Left colon (tissue), 2 donors: ENCODE measurements around the gene NUP210. TPM values are rescaled to one million over a fixed set of nuclear protein-coding genes. Genes with fewer than 3 reads are reported as not detected.
A peak's percentile ranks its signal among the peaks of the same experiment; 100 is the strongest.

ENCODE experiments used
- ATAC-seq: fragments of 200-7000 bp; cut with Tn5 transposase; one replicate; pipeline ENCODE4 v1.9.1; 2020; ENCODE audit warnings: mild to moderate bottlenecking, moderate library complexity
- DNase-seq, 2 donors: peaks; one replicate each; pipeline ENCODE4 v3.0.0-alpha.2; 2020
- intact Hi-C, 2 donors: fragments of 100-400 bp; cut with DNase I in 1 of 2; cut with micrococcal nuclease in 1 of 2; formaldehyde crosslinking; loops; one replicate each; pipeline versions ENCODE4 v1.11.2 to v1.14.0; 2022; cut with DNase I, micrococcal nuclease
- total RNA-seq, 2 donors: library from RNA; stranded (reverse); fragmentation: NEBNext Ultra II Directional; extraction: Animal tissue kit (Norgen Biotek cat#: 25700); gene quantifications; one replicate each; pipeline ENCODE4 v1.2.1, GENCODE V29; 2021
- donor health status: DM: no; HTN: no; CAD: no.
- donor health status: DM: yes; HTN: yes; CAD: no.

NUP210 gene
- total RNA-seq, 2 donors from 2014 or later, result 5.6 to 9.1 TPM

DNA sequence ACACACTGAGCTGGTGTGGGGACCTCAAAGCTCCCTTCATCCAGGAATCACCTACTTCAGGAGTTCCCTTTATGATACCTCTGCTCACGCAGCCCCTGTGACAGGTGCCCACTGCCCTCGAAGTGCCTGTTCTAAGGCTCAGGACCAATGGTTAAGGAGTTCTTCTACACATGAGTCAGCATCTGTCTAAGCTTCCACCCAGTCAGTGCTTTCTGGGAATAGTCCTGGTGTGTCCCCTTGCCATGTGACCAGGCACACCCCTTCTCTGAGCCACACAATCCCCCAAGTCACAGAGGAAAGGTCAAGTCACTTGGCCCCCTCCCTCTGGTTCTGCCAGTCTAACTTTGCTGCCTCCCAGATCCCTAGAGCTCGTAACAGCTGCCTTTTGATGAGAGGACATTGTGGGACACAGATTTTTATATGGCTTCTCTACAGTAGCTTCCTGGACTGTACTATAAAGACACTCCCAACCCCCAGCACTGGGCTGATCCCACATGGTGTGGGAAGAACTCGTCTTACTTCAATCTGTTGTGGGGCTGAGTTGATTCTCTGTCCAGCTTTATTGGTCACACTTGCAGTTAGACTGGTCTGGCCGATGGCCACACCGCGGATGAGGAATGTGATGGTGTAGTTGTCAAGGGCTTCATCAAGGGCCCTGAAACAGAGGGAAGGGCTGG, 78.8 kb downstream of the NUP210 start:
- ATAC-seq, result no peak
- DNase-seq, result no peak
- intact Hi-C loops, result no loop called here

GRCh38 chr3:13339833-13340232, 80.3 kb downstream of the NUP210 start:
- ATAC-seq, result no peak
- intact Hi-C loops, result no loop called here
- no peak for DNase-seq

DNA sequence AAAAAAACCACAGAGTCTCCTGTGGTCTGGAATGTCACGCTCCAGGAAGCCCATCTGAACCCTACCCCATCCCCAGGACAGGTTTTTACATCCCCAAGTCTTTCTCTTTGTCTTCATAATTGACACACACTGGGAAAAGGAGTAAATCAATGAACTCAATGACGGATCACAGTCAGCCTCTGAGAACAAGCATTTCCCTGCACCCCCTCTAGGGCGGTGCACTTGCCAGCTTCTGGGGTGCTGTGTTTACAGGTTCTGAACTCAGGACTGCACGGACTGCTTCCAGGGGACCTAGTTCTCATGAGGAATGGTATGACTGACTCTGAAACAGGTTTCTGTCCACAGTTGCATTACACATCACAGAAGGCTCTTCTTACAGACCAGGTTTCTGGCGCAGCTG, 81.1 kb downstream of the NUP210 start:
- intact Hi-C loops, result no loop called here
- ATAC-seq, result no peak

GRCh38 chr3:13338231-13338630, 81.9 kb downstream of the NUP210 start:
- no peak for ATAC-seq
- DNase-seq, result no peak
- intact Hi-C loops, result no loop called here

More for the DNA sequence above, 81.1 kb downstream of the NUP210 start:
- DNase-seq, result no peak

DNA sequence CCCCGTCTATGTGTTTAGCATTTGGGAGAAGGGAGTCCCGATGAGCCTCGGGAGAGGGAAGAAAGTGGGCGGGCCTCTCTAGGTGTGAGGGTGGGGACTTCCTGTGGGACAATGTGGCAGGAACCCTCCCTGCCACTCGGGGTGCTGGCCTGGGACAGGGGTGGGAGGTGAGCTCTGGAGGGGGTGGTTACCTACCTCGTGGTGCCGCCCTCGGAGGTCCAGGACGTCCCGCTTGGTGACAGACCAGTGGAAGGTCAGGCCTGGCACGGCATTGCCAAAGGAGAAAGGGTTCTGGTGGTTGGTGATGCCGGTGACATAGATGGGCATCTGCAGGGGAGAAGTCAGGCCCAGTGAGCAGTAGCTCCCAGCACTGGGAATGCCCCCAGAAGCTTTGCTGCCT, 83.5 kb downstream of the NUP210 start:
- no peak for DNase-seq
- no peak for ATAC-seq
- intact Hi-C loops, result no loop called here

- intact Hi-C loops, result no loop called here
- DNase-seq (no peak), ATAC-seq (no peak)
Observed at GRCh38 chr3:13335503-13335902, 84.6 kb downstream of the NUP210 start.

GRCh38 chr3:13335059-13335458, 85.1 kb downstream of the NUP210 start:
- DNase-seq (no peak), ATAC-seq (no peak)

DNA sequence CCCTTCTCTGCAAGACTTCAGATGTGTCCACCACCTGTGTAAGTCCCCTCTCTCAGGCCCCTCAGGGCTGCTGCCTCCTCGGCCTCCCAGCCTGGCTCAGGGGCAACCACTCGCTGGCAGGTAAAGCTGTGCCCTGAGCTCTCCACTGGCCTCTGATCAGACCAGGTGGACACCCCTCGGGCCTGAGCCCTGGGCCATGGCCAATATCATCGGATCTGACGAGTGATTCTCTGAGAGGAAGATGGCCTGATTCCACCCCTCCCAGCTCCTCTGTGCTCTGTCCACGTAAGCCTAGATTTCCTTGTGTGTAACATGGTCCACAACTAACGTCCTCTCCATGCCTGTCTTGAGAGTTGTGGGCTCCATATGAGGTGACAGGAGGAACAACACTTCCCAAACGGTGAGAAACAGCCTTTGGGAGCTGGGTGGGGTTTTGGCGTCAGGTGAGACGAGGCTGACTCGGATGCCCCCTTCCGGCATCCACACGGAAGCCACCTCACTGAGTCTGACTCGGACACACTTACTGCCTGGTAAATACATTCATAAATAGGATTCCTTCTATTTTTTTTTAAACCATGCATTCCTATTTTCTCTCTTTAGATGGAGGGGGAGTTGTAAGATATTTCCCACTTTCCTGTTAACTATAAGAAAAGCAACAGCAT, 86.8 kb downstream of the NUP210 start:
- intact Hi-C loops, result no loop called here
- ATAC-seq (no peak), DNase-seq (no peak)

More at GRCh38 chr3:13335059-13335458, 85.1 kb downstream of the NUP210 start:
- intact Hi-C loops, result no loop called here

DNA sequence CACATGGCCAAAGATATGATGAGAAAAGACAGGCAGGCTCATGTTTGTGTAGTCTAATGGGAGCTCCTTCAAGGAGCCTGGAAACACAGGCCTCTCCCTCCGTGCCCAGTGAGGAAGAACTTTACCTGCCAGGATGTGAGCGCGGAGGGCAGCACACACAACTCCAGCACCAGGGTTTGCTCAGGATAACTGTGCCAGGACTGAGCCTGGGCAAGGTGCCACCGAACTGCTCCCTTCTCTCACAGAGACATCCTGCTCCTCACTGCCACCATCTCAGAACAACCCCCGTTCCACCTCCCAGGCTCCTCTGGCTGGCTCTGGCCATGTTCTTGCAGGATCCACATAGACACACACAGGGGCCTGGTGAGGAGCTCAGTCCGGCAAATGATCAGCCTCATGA, 87.4 kb downstream of the NUP210 start:
- intact Hi-C loops, result no loop called here
- ATAC-seq, result no peak
- no peak for DNase-seq

- no peak for ATAC-seq
- DNase-seq, result peak; percentile 22 to 44
- intact Hi-C loops, result no loop called here
Observed at GRCh38 chr3:13332158-13332557, 88.0 kb downstream of the NUP210 start.

GRCh38 chr3:13329746-13330145, 90.4 kb downstream of the NUP210 start:
- ATAC-seq (no peak), DNase-seq (no peak)
- intact Hi-C loops, result no loop called here

DNA sequence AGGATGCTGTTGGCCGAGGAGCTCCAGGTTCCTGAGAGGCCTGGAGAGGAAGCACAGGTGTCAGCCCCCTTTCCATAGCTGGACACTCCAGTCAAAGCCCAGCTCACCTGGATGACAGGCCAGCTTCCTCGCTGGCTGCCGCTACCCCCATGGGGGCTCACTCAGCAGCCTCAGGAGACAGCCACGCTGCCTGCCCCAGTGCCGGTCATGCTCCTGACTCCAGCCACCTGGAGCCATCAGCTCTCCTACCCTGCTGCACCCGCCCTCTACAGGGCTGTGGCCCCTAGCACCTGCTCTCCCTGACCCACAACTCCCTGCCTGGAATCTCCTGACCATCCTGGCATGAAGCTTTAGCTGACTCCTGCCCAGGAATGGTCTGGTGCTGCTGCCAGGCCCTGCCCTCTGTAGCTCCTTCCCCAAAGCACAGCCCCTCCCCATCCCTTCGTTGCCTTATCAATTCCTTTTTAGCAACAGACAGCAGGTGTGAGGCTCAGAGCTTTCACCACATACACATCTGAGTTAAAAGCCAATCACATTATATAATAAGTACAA, 94.2 kb downstream of the NUP210 start:
- ATAC-seq (peak; percentile 61), DNase-seq (no peak)
- intact Hi-C loops, result no loop called here

DNA sequence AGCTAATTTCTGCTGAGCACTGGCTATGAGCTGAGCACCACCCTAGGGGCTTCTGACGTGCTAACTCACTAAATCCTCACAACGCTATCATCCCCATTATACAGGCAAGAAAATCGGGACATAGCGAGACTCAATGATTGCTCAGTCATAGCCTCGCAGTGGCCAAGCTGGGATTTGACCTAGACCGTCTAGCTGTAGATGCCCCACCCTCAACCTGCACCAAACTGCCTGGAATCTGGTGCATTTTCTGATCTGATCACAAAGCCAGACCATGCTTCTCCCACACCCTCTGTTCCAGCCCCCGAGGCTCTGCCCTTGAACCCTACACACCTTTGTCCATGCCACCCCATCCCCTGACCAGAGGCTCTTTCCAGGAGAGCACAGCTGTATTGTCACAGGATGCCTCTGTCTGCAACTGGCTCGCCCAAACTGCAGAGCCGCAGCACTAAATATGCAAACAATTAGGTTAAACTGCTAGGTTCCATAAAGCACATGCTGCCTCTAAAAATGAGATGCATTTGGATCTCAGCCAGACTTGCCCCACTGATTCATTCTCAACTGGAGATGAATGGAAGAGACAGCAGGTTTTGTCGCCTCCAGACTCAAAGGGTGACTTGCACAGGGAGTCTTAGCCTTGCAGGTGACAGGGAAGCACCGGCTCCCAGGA, 95.2 kb downstream of the NUP210 start:
- DNase-seq (no peak), ATAC-seq (no peak)
- intact Hi-C loops, result no loop called here

DNA sequence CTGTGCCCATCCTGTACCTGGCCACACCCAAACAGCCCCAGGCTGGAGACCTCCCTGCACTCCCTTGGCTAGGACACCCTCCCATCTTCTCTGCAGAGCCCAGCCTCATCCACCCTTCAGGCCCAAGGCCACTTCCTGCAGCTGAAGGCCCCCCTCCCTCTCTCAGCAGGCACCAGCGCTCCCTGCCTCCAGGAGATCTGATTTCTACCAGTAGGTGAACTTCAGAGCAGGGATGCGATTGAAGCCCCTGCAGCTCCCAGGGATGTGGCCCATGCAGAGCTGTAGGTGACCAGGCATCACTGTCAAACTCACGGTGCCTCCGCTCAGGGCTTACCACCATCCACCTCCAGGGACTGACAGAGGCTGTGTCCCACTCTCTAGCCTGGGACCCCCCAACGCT, 96.3 kb downstream of the NUP210 start:
- intact Hi-C loops, result no loop called here
- ATAC-seq (no peak), DNase-seq (no peak)

DNA sequence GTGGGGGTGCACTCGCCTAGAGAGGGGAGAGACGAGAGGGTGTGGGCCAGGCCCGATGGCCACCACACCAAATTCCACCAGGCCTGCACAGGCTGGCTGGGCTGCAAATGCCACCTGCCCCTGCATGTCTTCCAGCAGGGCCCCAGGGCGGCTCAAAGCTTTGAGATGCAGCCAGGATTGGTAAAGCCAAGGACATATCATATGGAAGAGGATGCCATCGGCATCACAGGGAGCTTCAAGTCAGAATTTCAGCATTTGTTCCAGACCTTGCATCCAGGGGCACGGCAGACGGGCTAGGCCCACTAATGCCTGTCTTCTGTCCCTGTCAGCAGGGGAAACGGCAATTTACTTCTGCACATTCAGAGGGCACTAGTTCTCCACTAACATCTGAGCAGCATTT, 97.8 kb downstream of the NUP210 start:
- ATAC-seq (no peak), DNase-seq (no peak)
- intact Hi-C loops, result no loop called here

DNA sequence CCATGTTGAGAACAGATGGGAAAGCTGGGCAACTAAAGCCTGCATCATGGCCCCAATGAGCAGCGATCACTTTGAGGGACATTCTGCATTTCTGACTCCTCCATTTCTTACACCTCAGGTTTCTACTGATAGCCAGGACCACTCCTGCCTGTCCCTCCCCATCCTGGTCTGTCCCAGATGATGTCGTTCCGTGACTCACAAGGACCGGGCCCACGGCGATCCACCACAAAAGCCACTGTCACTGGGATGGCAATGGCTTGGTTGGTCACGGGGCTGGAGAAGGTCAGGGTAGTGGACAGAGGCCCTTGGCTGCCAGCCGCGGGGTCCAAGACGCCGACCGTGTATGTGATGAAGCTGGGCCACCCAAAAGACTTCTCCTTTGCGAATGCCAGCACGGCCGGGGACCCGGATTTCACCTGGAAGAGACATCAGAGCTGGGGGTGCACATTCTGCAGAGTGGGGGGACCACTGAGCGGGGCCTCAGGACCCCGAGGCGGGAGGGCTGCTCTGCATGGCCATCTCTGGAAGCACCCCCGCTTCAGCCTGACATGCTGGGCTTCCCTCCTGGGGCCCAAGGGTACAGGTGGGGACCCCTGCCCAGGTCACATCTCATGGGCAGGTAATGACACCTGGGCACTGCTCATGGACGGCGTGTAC, 100.4 kb downstream of the NUP210 start:
- intact Hi-C loops, result no loop called here
- no peak for DNase-seq
- no peak for ATAC-seq

- intact Hi-C loops, result no loop called here
- DNase-seq (no peak), ATAC-seq (no peak)
Observed at GRCh38 chr3:13318626-13319470, 101.3 kb downstream of the NUP210 start.

DNA sequence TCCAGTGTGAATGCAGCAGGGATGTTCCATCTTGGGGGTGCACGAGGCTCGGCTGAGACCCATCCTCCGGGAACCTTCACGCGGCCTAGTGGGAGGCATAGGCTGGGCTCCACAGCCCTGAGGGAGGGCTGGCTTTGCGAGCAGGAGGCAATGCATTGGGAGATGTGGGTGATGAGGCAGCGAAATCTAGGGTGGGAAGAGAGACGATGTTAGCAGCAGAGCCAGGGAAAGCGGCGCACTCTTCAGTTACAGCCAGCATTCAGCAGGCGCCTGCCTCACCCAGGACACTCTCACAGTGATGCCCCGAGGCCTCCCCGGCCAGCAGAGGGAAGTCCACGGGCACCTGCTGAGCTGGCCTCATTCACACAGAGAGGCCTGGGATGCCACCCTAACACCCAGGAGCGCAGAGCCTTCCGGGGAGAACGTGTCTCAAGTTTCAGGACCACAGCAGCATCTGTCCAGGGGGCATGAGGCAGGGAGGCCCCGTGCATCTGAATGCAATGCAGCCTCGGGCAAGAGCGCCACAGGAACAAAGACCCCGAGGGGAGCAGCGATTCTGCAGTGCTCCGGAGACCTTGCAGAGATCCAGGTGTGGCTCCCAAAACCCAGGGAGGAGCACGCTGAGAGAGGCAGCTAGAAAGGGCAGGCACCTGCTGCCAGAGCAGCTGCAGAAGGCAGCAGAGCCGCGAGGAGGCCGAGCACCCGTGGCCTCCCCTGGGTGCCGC, 102.4 kb downstream of the NUP210 start:
- intact Hi-C loops, result no loop called here
- no peak for ATAC-seq
- no peak for DNase-seq
